Measurements from ENCODE around the gene TMEM108.

The TMEM108 gene

DNA sequence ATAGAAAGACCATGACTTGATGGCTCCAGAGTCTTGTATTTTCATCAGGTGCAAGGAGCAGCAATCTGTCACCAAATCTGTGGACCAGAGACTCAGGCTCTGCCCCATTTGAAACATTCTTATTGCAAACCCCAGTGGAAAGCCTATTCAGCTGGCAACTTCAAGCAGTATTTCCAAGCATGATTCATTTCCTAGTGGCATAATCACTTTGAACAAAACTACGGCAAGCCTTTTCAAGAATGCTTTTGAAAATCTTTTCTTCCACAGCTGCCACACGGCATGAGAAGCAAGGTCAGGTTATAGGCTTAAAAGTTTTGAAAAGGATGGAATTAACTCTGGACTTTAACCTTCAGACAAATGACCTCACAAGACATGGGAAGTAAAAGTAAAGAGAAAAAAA lies 239.6 kb downstream of the TMEM108 start:
- no peak for DNase-seq (ENCODE audit: low read depth in 2 of 2)

- DNase-seq (ENCODE audit: low read depth in 2 of 2) = no peak
Observed at GRCh38 chr3:133278260-133279043, 240.3 kb downstream of the TMEM108 start.

GRCh38 chr3:133280586-133280985 lies 242.4 kb downstream of the TMEM108 start:
- no peak for DNase-seq (ENCODE audit: low read depth in 2 of 2)

GRCh38 chr3:133282236-133282635 lies 244.0 kb downstream of the TMEM108 start:
- no peak for DNase-seq (ENCODE audit: low read depth in 2 of 2)

DNA sequence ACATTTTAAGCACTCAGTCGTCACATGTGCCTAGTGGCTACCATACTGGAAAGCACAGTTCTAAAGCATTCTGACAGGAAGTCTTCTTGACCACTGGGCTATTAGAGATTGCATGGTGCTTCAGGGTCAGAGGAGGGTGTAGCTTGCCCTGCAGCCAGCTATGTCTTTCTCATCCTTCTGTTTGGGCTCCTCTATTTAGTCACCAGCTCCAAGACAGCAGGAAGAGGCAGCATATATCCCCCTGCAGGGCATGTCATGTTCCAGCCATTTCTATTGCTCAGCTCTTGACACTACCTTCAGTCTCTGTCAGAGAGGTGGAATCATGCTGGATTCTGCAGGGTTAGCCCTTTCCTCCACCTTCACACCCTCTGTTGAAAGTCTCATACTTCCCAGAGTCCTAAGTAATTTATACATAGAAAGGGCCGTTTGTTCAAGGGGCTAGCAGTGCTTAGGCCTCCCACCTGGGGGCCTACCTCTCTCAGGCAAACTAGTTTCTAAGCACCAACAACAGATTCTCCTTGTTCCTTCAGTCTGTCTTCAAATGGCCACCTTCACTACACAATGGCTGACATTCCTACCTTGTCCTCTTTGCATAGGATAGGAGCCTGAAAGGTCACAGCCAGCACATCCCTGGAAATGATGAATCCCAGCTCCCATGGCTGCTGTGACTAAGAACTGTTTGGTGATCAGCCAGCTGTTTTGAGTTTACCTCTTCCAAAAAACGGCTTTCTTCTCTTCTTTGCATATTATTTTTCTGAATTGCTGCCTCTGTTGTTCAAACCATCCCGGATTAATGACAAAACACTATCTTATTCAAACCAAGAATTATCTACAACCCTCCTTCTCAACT lies 246.0 kb downstream of the TMEM108 start:
- DNase-seq (ENCODE audit: low read depth in 2 of 2) = no peak

- DNase-seq (ENCODE audit: low read depth in 2 of 2) = no peak
Observed at GRCh38 chr3:133289322-133289721, 251.1 kb downstream of the TMEM108 start.

DNA sequence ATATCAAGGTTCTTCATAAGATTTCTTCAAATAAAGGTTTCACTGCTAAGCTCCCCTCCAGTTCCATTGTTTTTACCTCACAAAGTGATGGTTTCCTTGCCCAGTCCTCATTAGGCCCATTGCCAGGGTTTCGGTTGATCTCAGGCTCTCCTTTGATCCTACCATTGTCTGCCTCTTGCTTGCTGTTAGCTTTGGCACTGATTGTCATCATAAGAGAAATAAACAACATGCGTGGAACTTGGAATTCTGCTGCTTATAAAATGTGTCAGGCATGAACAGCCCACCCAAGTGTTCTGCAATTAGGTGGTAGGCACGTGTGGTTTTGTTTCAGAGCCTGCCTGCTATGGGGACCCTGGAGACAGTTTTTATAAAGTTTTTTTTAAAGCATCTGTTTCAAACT lies 254.1 kb downstream of the TMEM108 start:
- DNase-seq (ENCODE audit: low read depth in 2 of 2) = no peak

- no peak for DNase-seq (ENCODE audit: low read depth in 2 of 2)
Observed at GRCh38 chr3:133293397-133294110, 255.4 kb downstream of the TMEM108 start.

GRCh38 chr3:133294253-133294652 lies 256.1 kb downstream of the TMEM108 start:
- DNase-seq (ENCODE audit: low read depth in 2 of 2) = no peak

GRCh38 chr3:133295199-133295901 lies 257.2 kb downstream of the TMEM108 start:
- no peak for DNase-seq (ENCODE audit: low read depth in 2 of 2)

- no peak for DNase-seq (ENCODE audit: low read depth in 2 of 2)
Observed at GRCh38 chr3:133295944-133296917, 258.0 kb downstream of the TMEM108 start.

DNA sequence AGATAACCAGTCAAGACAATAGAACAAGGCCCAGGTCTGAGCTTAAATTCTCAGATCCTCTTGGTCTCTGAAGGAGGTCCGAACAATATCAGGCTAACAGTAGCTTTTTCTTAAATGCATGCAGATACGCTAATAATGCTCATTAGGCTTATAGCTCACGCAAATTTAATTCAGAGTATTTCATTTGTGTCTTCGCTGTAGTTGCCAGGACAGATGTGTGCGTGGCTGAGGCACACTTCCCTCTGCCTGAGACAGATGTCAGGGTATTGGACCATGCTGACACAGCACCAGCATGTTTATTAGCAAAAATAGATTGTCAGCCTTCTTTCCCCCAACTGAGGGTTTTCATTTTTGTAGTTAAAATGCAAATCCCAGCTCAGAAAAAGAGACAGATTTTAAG lies 258.8 kb downstream of the TMEM108 start:
- DNase-seq (ENCODE audit: low read depth in 2 of 2) = no peak

GRCh38 chr3:133300102-133300501 lies 261.9 kb downstream of the TMEM108 start:
- DNase-seq (ENCODE audit: low read depth in 2 of 2) = no peak

- no peak for DNase-seq (ENCODE audit: low read depth in 2 of 2)
Observed at GRCh38 chr3:133301194-133301593, 263.0 kb downstream of the TMEM108 start.

GRCh38 chr3:133301731-133302130 lies 263.5 kb downstream of the TMEM108 start:
- DNase-seq (ENCODE audit: low read depth in 2 of 2) = no peak

- DNase-seq (ENCODE audit: low read depth in 2 of 2) = no peak
Observed at GRCh38 chr3:133303430-133303829, 265.2 kb downstream of the TMEM108 start.

- DNase-seq (ENCODE audit: low read depth in 2 of 2) = no peak
Observed at GRCh38 chr3:133317866-133318265, 279.7 kb downstream of the TMEM108 start.

DNA sequence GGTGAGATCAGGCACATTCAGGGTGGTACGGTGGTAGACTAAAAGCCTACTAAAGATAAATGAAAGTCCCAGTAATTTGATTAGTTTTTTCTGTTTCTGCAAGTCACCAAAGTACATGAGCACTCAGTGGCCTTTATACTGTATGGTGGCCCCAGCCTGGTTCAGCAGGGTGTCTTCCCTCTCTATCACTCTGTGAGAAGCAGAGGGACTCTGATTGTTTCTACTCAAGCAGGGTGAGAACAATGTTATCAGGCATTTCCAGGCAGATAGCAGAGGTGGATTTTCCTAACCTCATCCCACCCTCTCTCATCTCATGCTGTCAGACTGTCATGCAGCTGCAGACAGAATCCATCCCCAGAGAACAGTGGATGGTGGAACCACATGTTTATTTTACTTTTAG lies 290.2 kb downstream of the TMEM108 start:
- no peak for DNase-seq (ENCODE audit: low read depth in 2 of 2)

GRCh38 chr3:133329626-133330025 lies 291.4 kb downstream of the TMEM108 start:
- no peak for DNase-seq (ENCODE audit: low read depth in 2 of 2)

DNA sequence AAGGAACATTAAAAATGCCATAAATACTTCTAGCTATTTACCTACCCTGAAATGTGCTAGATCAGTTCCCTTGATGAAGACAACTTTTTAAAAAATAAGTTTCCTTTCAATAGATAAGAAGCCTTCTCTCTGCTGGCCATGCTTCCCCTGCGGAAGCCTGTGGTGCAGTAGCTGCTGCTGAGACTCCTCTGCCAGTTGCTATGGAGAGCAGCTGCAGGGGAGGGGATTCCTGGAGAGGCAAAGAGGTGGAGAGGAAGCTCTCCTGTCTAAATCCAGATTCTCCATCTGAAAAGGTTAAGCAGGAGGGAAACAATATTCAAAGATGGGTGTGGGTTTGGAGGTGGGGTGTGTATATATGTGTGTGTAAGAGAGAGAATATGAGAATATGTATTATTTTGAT lies 291.9 kb downstream of the TMEM108 start:
- DNase-seq (ENCODE audit: low read depth in 2 of 2) = no peak

DNA sequence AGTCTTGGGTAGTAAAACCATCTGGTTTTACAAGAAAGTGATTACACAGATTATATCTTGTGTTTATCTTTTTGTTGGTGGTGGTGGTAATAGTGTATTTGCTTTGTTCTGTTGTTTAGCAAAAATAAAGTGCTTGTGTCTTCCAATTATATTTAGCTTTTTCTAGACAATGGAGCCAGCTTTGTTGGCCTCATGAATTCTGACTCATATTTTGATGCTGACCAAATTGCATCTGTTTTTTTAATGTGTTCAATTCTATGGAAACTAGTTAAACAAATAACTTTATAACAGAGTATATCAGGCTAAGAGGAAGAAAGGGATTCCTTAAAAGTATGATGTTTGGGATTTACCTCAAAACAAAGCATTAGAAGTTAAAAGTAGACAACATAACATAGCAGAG lies 292.3 kb downstream of the TMEM108 start:
- DNase-seq (ENCODE audit: low read depth in 2 of 2) = no peak
